Lung (tissue), 12 donors: ENCODE measurements around the gene OLIG2. TPM values are rescaled to one million over a fixed set of nuclear protein-coding genes. Genes with fewer than 3 reads are reported as not detected.

Experiments used
- ATAC-seq: fragments of 200-7000 bp; cut with Tn5 transposase; one replicate; pipeline ENCODE4 v1.9.1; 2020; ENCODE audit warnings: moderate number of reproducible peaks; ENCODE audit not compliant: insufficient read depth, low FRiP score
- DNase-seq, 3 donors: peaks; one replicate each; pipeline ENCODE4 v3.0.0-alpha.2; 2013 to 2017
- H3K27ac ChIP-seq, 2 donors: one replicate each; pipeline ENCODE4 v1.5.1; 2013; ENCODE audit warnings: mild to moderate bottlenecking in 2 of 2, moderate library complexity in 2 of 2, control low read depth in 1 of 2, inconsistent platforms in 1 of 2, low read depth in 1 of 2, low read length in 1 of 2
- H3K27me3 ChIP-seq, 3 donors: one replicate each; pipeline ENCODE4 v1.5.1; 2013; ENCODE audit warnings: low read length in 2 of 3; ENCODE audit not compliant: control insufficient read depth in 3 of 3, insufficient read depth in 3 of 3
- H3K36me3 ChIP-seq, 4 donors: one replicate each; pipeline ENCODE4 v1.5.1; 2013; ENCODE audit warnings: low read length in 4 of 4, mild to moderate bottlenecking in 1 of 4, moderate library complexity in 1 of 4; ENCODE audit not compliant: control insufficient read depth in 4 of 4, insufficient read depth in 4 of 4
- H3K4me1 ChIP-seq, 5 donors: one replicate each; pipeline ENCODE4 v1.5.1; 2013; ENCODE audit warnings: low read length in 5 of 5, mild to moderate bottlenecking in 2 of 5, moderate library complexity in 1 of 5; ENCODE audit not compliant: control insufficient read depth in 5 of 5, insufficient read depth in 5 of 5
- H3K4me3 ChIP-seq: one replicate; pipeline ENCODE4 v1.5.1; 2013; ENCODE audit warnings: mild to moderate bottlenecking, control low read depth, moderate library complexity
- H3K9ac ChIP-seq, 2 donors: one replicate each; pipeline ENCODE4 v1.5.1; 2013; ENCODE audit warnings: low read length in 2 of 2, control low read depth in 1 of 2; ENCODE audit not compliant: insufficient read depth in 1 of 2
- H3K9me3 ChIP-seq, 4 donors: one replicate each; pipeline ENCODE4 v1.5.1; 2013; ENCODE audit warnings: low read length in 3 of 4, mild to moderate bottlenecking in 1 of 4, moderate library complexity in 1 of 4; ENCODE audit not compliant: control insufficient read depth in 4 of 4, insufficient read depth in 3 of 4
- WGBS, 2 donors: extraction: QIAGEN DNeasy Blood & Tissue Kit; methylation state at CpG; one replicate each; pipeline ENCODE4 v1.1.7; 2013; 5-methylcytosine and 5-hydroxymethylcytosine counted together
- polyA plus RNA-seq, 2 donors: library from polyadenylated mRNA; stranded (reverse); fragments of 200-250 nt; gene quantifications; one replicate each; pipeline ENCODE4 v1.2.1, GENCODE V29; 2013
- total RNA-seq, 2 donors: library from RNA; depleted of rRNA in 1 of 2; stranded (reverse); fragments of >200 nt in 1 of 2; gene quantifications; one replicate each; pipeline ENCODE4 v1.2.1, GENCODE V29; 2014 to 2021
- TF ChIP-seq, protein P1 (sequence below): IDR thresholded peaks from 2 replicates; pipeline ENCODE4 v1.5.1; 2012; ENCODE audit warnings: mild to moderate bottlenecking; ENCODE audit errors: control extremely low read depth, extremely low read depth
- donor health status: control.
- donor health status: control.
- donor health status: Bipolar disorder and iron deficiency.
- donor health status: healthy.
- donor health status: DM: yes; HTN: yes; CAD: no.

The OLIG2 gene
- total and polyA plus RNA-seq, 4 donors, result 0.04 to 1.3 (median 0.63) TPM

DNA sequence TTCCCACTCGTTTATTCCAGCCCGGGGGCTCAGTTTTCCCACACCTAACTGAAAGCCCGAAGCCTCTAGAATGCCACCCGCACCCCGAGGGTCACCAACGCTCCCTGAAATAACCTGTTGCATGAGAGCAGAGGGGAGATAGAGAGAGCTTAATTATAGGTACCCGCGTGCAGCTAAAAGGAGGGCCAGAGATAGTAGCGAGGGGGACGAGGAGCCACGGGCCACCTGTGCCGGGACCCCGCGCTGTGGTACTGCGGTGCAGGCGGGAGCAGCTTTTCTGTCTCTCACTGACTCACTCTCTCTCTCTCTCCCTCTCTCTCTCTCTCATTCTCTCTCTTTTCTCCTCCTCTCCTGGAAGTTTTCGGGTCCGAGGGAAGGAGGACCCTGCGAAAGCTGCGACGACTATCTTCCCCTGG, 716 bp downstream of the OLIG2 start:
- WGBS, 2 donors, result 4 to 5% methylated on average over 21 of the region's 21 CpGs
- DNase-seq (no peak), ATAC-seq (no peak)
- Histone ChIP-seq H3K4me3 (no peak overlapping the region), H3K4me1 (peaks cover 0 to 22% (median 4%) of the 10 kb centered on the region in 5 donors), H3K27ac (no peak overlapping the region), H3K36me3 (no peaks in the 10 kb centered on the region), H3K9me3 (peaks cover 0 to 7% (median 0%) of the 10 kb centered on the region in 4 donors), H3K27me3 (peaks cover 44 to 96% (median 82%) of the 10 kb centered on the region in 3 donors), H3K9ac (no peak overlapping the region)
- TF ChIP-seq, protein P1, sequence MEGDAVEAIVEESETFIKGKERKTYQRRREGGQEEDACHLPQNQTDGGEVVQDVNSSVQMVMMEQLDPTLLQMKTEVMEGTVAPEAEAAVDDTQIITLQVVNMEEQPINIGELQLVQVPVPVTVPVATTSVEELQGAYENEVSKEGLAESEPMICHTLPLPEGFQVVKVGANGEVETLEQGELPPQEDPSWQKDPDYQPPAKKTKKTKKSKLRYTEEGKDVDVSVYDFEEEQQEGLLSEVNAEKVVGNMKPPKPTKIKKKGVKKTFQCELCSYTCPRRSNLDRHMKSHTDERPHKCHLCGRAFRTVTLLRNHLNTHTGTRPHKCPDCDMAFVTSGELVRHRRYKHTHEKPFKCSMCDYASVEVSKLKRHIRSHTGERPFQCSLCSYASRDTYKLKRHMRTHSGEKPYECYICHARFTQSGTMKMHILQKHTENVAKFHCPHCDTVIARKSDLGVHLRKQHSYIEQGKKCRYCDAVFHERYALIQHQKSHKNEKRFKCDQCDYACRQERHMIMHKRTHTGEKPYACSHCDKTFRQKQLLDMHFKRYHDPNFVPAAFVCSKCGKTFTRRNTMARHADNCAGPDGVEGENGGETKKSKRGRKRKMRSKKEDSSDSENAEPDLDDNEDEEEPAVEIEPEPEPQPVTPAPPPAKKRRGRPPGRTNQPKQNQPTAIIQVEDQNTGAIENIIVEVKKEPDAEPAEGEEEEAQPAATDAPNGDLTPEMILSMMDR, result no peak

DNA sequence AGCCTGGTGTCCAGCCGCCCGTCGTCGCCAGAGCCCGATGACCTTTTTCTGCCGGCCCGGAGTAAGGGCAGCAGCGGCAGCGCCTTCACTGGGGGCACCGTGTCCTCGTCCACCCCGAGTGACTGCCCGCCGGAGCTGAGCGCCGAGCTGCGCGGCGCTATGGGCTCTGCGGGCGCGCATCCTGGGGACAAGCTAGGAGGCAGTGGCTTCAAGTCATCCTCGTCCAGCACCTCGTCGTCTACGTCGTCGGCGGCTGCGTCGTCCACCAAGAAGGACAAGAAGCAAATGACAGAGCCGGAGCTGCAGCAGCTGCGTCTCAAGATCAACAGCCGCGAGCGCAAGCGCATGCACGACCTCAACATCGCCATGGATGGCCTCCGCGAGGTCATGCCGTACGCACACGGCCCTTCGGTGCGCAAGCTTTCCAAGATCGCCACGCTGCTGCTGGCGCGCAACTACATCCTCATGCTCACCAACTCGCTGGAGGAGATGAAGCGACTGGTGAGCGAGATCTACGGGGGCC, 1.2 kb downstream of the OLIG2 start:
- H3K9ac ChIP-seq, result no peak overlapping the region
- ATAC-seq (no peak), DNase-seq (no peak)
- TF ChIP-seq, protein P1, result no peak
- no peaks in the 10 kb centered on the region for H3K36me3 ChIP-seq
- H3K9me3 ChIP-seq, result peaks cover 0 to 7% (median 0%) of the 10 kb centered on the region in 4 donors
- H3K27me3 ChIP-seq, result peaks cover 42 to 96% (median 82%) of the 10 kb centered on the region in 3 donors
- peaks cover 0 to 22% (median 4%) of the 10 kb centered on the region in 5 donors for H3K4me1 ChIP-seq
- WGBS, 2 donors, result 2 to 3% methylated on average over 49 to 54 of the region's 54 CpGs
- H3K27ac ChIP-seq, result no peak overlapping the region
- no peak overlapping the region for H3K4me3 ChIP-seq

DNA sequence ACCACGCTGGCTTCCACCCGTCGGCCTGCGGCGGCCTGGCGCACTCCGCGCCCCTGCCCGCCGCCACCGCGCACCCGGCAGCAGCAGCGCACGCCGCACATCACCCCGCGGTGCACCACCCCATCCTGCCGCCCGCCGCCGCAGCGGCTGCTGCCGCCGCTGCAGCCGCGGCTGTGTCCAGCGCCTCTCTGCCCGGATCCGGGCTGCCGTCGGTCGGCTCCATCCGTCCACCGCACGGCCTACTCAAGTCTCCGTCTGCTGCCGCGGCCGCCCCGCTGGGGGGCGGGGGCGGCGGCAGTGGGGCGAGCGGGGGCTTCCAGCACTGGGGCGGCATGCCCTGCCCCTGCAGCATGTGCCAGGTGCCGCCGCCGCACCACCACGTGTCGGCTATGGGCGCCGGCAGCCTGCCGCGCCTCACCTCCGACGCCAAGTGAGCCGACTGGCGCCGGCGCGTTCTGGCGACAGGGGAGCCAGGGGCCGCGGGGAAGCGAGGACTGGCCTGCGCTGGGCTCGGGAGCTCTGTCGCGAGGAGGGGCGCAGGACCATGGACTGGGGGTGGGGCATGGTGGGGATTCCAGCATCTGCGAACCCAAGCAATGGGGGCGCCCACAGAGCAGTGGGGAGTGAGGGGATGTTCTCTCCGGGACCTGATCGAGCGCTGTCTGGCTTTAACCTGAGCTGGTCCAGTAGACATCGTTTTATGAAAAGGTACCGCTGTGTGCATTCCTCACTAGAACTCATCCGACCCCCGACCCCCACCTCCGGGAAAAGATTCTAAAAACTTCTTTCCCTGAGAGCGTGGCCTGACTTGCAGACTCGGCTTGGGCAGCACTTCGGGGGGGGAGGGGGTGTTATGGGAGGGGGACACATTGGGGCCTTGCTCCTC, 1.9 kb downstream of the OLIG2 start:
- peaks cover 0 to 18% (median 0%) of the 10 kb centered on the region in 5 donors for H3K4me1 ChIP-seq
- ATAC-seq, result no peak
- WGBS, 2 donors, result 3% methylated on average over 78 to 85 of the region's 85 CpGs
- H3K4me3 ChIP-seq, result no peak overlapping the region
- peaks cover 0 to 7% (median 0%) of the 10 kb centered on the region in 4 donors for H3K9me3 ChIP-seq
- TF ChIP-seq, protein P1, result no peak
- no peak overlapping the region for H3K9ac ChIP-seq
- no peak overlapping the region for H3K27ac ChIP-seq
- no peaks in the 10 kb centered on the region for H3K36me3 ChIP-seq
- H3K27me3 ChIP-seq, result peaks cover 40 to 96% (median 80%) of the 10 kb centered on the region in 3 donors
- no peak for DNase-seq
